Measurements from ENCODE around the gene TMEM114. TPM values are rescaled to one million over a fixed set of nuclear protein-coding genes. Genes with fewer than 3 reads are reported as not detected.

The TMEM114 gene
- total RNA-seq, 1 experiment from 2014 or later, result not detected

- peak; percentile 69 for DNase-seq (ENCODE audit: low read depth, low spot score)
- peak within 1 kb of the TSS; percentile 83 for H3K9ac ChIP-seq (ENCODE audit: low read length)
- ATAC-seq, result peak; percentile 96
- no peaks in the 10 kb centered on the region for H3K27me3 ChIP-seq (ENCODE audit: insufficient read depth, low read length)
- ChIA-PET POLR2A (no interaction called here), RAD21 (ENCODE audit: low non-redundant PET in 1 of 2, low total read pairs in 2 of 2, uncharacterized antibody in 2 of 2, unreplicated experiment in 2 of 2) (no interaction called here), CTCF (no interaction called here)
- peak within 1 kb of the TSS; percentile 70 for H3K4me2 ChIP-seq (ENCODE audit: low read length)
- no peak for TF ChIP-seq JUND (IDR thresholded peaks at IDR 0.05)
- peak; percentile 88 for TF ChIP-seq EGR1 (IDR thresholded peaks at IDR 0.05; ENCODE audit: low read depth)
- TF ChIP-seq POLR2AphosphoS5 (IDR thresholded peaks at IDR 0.05; ENCODE audit: low read depth, low read length), result peak; percentile 91
- TF ChIP-seq SIN3A (IDR thresholded peaks at IDR 0.05; ENCODE audit: low read depth), result 0 out of 2 replicates have a peak, but pooled peaks have one; percentile 34
- no peak for TF ChIP-seq RAD21 (IDR thresholded peaks at IDR 0.05; ENCODE audit: low read depth)
- TF ChIP-seq ZNF274 (IDR thresholded peaks at IDR 0.05; ENCODE audit: low read depth, low read length), result no peak
- TF ChIP-seq ZFX (IDR thresholded peaks at IDR 0.05), result peak; percentile 73
- TF ChIP-seq YY1 (IDR thresholded peaks at IDR 0.05; ENCODE audit: extremely low read depth, insufficient replicate concordance, low read depth, low read length), result peak; percentile 89
- TF ChIP-seq ELF1 (IDR thresholded peaks at IDR 0.05; ENCODE audit: borderline replicate concordance, low read depth), result no peak
- TF ChIP-seq POLR2A (IDR thresholded peaks at IDR 0.05; ENCODE audit: borderline replicate concordance, extremely low read depth, insufficient read depth, insufficient read length), result peak; percentile 71
- peak within 1 kb of the TSS; percentile 65 for H3K27ac ChIP-seq (ENCODE audit: low read depth, low read length)
- intact Hi-C loops (cut with micrococcal nuclease), result no loop called here
- BruUV-seq (replicated peaks), result TSS peak; percentile 65
- H3K4me1 ChIP-seq (ENCODE audit: control insufficient read depth in 1 of 2, insufficient read depth in 2 of 2, low read length in 2 of 2), result peaks cover 7 to 17% of the 10 kb centered on the region in 2 experiments; a peak in 3 of 4 replicates
- no peaks in the 10 kb centered on the region for H3K9me2 ChIP-seq (ENCODE audit: insufficient read depth)
- H3K36me3 ChIP-seq (ENCODE audit: control insufficient read depth in 1 of 2, insufficient read depth in 2 of 2, low read length in 2 of 2), result peaks cover 7 to 8% of the 10 kb centered on the region in 2 experiments; a peak in 3 of 4 replicates
- no peaks in the 10 kb centered on the region for H3K9me3 ChIP-seq (ENCODE audit: control insufficient read depth in 1 of 2, insufficient read depth in 1 of 2, low read depth in 1 of 2, low read length in 2 of 2)
- peak within 1 kb of the TSS; percentile 83 for H2AFZ ChIP-seq (ENCODE audit: low read depth, low read length, poor library complexity, severe bottlenecking)
- H3K79me2 ChIP-seq (ENCODE audit: insufficient read depth, low read length), result peaks cover 44% of the 10 kb centered on the region
- H3K4me3 ChIP-seq (replicated peaks in 1 of 2; ENCODE audit: low read depth in 1 of 2, low read length in 2 of 2), result peak within 1 kb of the TSS; percentile 79 to 100
- no peaks in the 10 kb centered on the region for H4K20me1 ChIP-seq (ENCODE audit: insufficient read depth)
These were observed 31.4 kb upstream of the TMEM114 start, which contains the start of gene METTL22 for GRCh38 chr16:8621572-8622314. Gene METTL22 (plus strand): TSS chr16:8621698. CDS start chr16:8625666, 3,968 bp downstream.

- Histone ChIP-seq H3K36me3 (ENCODE audit: control insufficient read depth in 1 of 2, insufficient read depth in 2 of 2, low read length in 2 of 2) (peaks cover 6 to 8% of the 10 kb centered on the region in 2 experiments; a peak in 3 of 4 replicates), H3K4me2 (ENCODE audit: low read length) (peak overlapping the region; percentile 70), H4K20me1 (ENCODE audit: insufficient read depth) (no peaks in the 10 kb centered on the region), H3K9me3 (ENCODE audit: control insufficient read depth in 1 of 2, insufficient read depth in 1 of 2, low read depth in 1 of 2, low read length in 2 of 2) (no peaks in the 10 kb centered on the region), H3K4me3 (replicated peaks in 1 of 2; ENCODE audit: low read depth in 1 of 2, low read length in 2 of 2) (peak overlapping the region; percentile 79 to 100), H3K9me2 (ENCODE audit: insufficient read depth) (no peaks in the 10 kb centered on the region), H3K4me1 (ENCODE audit: control insufficient read depth in 1 of 2, insufficient read depth in 2 of 2, low read length in 2 of 2) (peaks cover 7 to 17% of the 10 kb centered on the region in 2 experiments; a peak in 3 of 4 replicates), H3K9ac (ENCODE audit: low read length) (peak overlapping the region; percentile 83), H3K27ac (ENCODE audit: low read depth, low read length) (peak overlapping the region; percentile 65), H3K27me3 (ENCODE audit: insufficient read depth, low read length) (no peaks in the 10 kb centered on the region), H2AFZ (ENCODE audit: low read depth, low read length, poor library complexity, severe bottlenecking) (peak overlapping the region; percentile 83), H3K79me2 (ENCODE audit: insufficient read depth, low read length) (peaks cover 44% of the 10 kb centered on the region)
- DNase-seq (ENCODE audit: low read depth, low spot score), result no peak
- BruUV-seq (replicated peaks), result TSS peak; percentile 60
- peak; percentile 57 for ATAC-seq
- POLR2A ChIA-PET, result no interaction called here
- CTCF ChIA-PET, result no interaction called here
- RAD21 ChIA-PET (ENCODE audit: low non-redundant PET in 1 of 2, low total read pairs in 2 of 2, uncharacterized antibody in 2 of 2, unreplicated experiment in 2 of 2), result no interaction called here
- intact Hi-C loops (cut with micrococcal nuclease), result no loop called here
- no peak for TF ChIP-seq CTCF (IDR thresholded peaks at IDR 0.05 in 2 of 3, conservative IDR thresholded peaks at IDR 0.05 in 1 of 3; ENCODE audit: borderline replicate concordance in 1 of 3, insufficient read depth in 1 of 3, low read depth in 2 of 3, low read length in 2 of 3)
- no peak for TF ChIP-seq POLR2AphosphoS5 (IDR thresholded peaks at IDR 0.05; ENCODE audit: low read depth, low read length)
- no peak for TF ChIP-seq CEBPB (IDR thresholded peaks at IDR 0.05; ENCODE audit: low read depth)
- no peak for TF ChIP-seq EZH2 (IDR thresholded peaks at IDR 0.05)
- TF ChIP-seq MAX (IDR thresholded peaks at IDR 0.05), result no peak
- no peak for TF ChIP-seq TCF7L2 (IDR thresholded peaks at IDR 0.05; ENCODE audit: borderline replicate concordance, extremely low read depth, insufficient read depth, insufficient read length)
- TF ChIP-seq RAD21 (IDR thresholded peaks at IDR 0.05; ENCODE audit: low read depth), result no peak
These were observed 30.9 kb upstream of the TMEM114 start for GRCh38 chr16:8621222-8621571.

All from HCT116 (cell line).